Measurements from ENCODE around the gene XRCC1.

GRCh38 chr19:43597876-43598275, 22.5 kb upstream of the XRCC1 start:
- TF ChIP-seq ZNF274 (IDR thresholded peaks at IDR 0.05; ENCODE audit: low read depth, low read length) (no peak), YY1 (IDR thresholded peaks at IDR 0.05; ENCODE audit: insufficient read depth, insufficient read length) (no peak), SUZ12 (IDR thresholded peaks at IDR 0.05; ENCODE audit: extremely low read depth, insufficient read depth, insufficient read length) (no peak)

All from NT2/D1 (cell line).